Measurements from ENCODE around the gene NOTCH3.

The NOTCH3 gene

DNA sequence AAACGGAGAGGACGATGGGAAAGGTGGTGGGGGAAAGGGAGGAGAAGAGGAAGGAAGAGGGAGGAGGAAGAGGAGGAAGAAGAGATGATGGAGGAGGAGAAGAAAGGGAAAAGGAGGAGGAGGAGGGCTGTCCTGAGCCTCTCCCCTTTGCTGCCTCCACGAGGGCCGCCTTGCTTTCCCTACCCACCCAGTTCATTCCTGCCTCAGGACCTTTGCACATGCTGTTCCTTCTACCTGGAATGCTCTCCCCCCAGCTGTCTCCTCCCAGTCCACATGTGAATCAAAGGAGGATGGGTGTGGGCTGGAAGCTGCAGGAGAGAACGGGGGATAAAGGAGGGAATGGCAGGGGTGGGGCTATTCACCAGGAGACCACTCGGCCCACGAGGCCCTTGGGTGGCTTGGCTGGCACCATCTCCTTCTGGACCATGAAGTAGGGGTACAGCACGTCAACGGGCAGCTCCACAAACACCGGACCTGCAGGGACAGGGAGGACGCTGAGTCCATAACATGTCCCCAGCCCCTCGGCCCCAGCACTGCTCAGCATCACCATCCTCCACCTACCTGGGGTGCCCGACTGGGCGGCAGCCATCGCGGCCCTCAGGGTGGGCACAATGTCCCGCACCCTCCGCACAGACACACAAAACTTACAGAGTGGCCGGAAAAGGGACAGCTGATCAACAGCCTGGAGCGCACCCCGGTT lies 78.3 kb downstream of the NOTCH3 start:
- DNase-seq, result no peak

DNA sequence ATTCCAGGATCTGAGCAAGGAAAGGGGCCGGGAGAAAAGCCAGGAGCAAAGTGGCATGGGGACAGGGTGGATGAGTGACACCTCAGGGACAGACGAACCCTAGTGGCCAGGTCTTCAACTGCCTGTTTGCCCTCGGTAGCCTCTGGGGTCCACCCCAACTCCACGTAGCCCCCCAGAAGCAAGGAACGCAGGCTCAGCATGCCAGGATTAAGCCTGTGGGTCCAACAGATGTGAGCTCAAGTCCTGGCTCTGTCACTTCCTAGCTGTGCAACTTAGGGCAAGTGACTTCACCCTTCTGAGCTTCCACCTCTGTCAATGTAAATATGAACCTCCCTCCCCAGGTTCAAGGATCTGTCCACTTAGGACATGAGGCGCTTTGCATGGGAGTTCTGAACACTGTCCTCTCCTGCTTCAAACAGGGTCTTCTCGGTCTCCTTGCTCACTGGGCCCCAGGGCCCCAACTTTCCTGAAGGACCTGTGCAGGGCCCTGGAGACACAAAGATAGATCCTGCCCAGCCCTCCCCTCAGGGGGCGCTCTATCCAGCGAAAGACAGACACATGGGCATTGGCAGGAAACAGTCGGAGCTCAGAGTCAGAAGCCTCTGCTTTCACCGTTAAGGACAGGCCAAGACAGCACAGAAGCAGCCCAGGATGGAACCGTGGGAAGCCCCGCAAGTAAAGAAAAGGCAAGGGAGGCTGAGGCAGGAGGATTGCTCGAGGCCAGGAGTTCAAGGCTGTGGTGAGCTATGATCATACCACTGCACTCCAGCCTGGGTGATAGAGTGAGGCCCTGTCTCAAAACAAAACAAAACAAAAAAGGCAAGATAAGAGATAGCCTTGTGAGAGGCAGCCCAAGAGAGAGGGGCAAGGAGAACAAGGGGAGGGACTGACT lies 80.4 kb downstream of the NOTCH3 start:
- DNase-seq, result no peak

DNA sequence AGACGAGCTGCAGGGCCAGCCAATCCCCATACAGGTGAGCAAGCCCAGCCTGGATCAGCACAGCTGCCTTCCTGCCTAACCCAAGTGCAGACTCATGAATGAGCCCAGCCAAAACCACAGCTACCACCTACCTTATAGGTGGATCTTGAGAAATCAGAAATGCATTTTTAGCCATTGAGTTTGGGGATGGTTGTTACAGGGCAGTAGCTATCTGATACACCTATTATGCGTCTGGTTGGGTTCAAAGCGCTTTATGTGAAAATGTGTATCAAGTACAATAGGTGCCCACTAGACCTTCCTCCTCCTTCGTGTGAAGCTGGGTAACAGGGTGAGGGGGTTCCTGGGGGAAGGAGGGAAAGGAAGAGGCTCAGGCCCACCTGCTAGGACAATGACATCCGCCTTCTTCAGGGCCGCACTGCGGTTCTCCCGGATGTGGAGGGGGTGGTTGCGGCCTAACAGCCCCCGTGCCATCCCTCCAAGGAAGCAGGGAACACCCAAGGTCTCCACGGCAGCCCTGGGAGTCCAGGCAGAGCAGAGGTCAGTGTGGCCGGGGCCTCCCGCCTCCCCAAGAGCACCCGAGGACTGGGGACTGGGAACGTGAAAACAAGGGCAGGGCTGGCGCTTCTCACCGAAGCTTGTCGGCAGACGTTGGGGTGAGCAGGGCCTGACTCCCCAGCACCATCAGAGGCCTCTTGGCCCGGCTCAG lies 81.9 kb downstream of the NOTCH3 start:
- no peak for DNase-seq

DNA sequence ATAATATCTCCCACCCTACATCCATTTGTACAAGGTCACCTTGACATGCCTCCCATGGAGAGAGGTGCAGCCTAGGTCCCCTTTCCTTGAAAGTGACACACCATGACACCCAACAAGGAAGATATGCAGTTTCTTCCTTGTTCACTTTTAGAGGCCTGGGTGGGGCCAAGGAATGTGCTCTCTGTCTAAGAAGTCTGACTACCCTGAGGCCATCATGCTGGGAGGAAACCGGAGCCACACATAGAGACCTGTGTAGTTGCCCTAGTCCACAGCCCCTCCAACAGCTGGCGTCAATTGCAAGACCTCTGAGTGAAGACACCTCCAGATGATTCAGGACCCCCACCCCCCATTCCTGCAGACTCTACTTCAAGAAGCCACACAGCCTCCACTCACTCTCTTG lies 82.5 kb downstream of the NOTCH3 start:
- DNase-seq, result no peak

DNA sequence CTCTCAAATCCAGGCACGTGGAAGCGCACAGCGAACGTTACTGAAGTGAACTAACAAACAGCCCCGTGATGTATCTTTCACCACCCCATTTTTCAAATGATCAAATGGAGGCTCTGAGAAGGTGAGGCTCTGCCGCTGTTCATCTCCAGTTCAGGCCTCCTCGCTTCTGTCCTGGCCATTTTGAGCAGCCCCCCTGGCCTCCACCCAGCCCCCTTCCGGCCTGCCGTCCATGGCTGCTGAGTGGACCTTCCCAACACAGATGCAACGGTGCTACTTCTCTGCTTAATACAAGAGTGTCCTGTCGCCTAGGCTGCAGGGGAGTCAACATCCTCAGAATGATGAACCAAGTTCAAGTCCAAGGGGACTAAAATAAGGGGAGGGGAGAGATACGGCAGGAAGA lies 83.9 kb downstream of the NOTCH3 start:
- DNase-seq, result no peak

DNA sequence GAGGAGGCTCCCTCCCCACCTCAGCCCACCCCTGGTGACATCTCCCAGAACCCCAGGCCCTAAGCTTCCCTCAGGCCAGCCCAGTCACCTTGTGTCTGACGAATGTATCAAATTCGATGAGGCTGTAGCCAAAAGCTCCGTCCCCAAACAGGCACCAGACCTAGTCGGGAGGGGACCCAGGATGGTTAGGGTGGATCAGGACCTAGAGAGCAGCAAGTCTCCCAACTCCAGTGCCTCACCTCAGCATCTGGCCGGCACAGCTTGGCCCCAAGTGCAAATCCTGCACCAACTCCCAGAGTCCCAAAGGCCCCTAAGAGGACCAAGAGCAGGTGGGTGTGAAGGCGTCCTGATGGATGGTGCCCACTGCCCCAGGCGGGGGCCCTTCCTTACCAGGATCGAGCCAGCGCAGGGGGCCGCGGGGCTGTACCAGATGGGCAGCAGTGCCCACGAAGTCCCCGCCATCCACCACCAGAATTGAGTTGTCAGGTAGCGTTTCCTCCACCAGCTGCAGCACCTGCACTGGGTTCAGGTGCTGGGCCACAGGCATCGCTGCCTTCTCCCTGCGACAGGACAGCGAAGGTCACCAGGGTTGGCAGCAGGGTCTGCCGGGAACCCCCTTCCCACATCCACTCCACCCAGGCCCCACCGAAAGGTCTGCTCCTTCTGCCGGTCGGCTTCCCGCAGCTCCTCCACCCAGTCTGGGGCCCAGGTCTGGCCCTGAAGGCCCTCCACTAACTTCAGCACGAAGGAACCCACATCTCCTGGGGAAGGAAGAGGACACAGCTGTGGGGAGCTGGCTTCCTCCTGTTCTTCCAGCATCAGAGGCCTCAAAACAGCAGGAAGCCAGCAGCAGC lies 84.8 kb downstream of the NOTCH3 start:
- no peak for DNase-seq

DNA sequence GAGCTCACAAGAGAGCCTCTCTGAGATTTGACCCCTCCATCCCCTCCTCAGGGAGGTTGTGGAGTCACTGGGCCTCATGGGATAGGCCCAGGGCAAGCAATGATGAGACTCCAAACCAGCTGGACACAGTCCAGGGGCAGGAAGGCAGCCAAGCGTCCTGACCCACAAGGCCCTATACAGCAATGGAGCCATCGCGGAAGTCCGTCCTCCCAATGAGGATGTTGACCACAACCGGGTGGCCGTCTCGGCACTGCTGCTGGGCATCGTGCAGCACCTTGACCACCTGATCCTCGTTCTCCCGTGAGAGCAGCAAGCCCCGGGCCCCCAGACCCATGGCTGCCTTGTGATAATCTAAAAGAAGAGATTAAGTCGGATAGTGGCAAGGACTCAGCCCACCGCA lies 85.7 kb downstream of the NOTCH3 start:
- DNase-seq, result no peak

DNA sequence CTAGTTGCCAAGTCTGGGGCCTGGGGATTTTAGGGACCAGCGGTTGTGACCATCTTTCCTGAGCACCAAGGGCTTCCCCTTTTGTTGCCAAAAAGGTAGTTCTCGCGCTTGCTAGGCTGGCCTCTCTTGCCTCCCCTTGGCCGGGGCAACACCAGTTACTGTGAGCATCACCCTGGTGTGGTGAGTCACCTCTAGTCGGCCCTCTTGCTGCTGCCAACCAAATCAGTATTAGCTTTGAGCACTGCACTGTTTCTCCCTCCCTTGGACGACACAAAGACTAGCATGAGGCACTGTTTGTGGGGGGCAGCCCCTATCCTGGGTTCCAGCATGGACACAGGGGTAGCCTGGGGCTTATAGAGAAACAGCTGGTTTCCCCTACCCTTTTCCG lies 86.6 kb downstream of the NOTCH3 start:
- DNase-seq, result no peak

DNA sequence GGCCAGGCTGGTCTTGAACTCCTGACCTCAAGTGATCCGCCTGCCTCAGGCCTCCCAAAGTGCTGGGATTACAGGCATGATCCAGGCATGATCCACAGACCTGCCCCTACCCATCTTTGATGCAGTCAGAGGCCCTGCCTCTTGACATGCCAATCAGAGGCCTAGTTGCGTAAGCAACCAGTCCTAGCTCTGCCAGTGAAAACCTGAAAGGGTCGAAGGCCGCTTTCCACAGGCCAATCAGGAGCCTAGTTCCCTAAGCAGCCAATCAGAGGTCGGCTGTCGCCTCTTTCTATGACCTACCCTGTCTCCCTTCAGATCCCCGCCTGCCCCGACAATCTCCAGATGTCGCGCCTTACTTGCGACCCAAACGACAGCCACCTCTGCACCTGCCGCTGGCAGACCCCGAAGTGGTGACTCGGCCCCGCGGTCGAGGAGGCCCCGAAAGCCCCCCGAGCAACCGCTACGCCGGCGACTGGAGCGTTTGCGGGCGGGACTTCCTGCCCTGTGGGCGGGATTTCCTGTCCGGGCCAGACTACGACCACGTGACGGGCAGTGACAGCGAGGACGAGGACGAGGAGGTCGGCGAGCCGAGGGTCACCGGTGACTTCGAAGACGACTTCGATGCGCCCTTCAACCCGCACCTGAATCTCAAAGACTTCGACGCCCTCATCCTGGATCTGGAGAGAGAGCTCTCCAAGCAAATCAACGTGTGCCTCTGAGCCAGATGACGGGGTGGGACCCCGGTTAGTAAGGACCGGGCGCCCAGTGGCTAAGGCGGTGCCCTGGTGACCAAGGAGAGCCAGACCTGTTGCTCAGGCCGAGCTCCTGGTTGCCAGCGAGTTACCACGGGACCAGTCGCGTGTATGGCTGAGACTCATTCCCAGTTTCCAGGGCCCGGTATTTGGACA lies 87.3 kb downstream of the NOTCH3 start:
- no peak for DNase-seq

DNA sequence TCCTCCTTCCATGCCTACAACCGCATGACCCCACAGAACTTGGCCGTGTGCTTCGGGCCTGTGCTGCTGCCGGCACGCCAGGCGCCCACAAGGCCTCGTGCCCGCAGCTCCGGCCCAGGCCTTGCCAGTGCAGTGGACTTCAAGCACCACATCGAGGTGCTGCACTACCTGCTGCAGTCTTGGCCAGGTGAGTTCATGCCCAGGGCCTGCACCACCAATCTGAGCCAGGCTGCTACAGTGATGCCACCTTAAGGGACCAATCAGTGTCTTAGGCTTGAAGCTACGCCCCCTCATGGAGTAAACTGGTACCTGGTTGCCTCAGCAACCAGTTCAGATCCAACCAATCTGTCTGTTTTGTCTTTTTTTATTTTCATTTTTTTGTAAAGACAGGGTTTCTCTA lies 88.4 kb downstream of the NOTCH3 start:
- no peak for DNase-seq

DNA sequence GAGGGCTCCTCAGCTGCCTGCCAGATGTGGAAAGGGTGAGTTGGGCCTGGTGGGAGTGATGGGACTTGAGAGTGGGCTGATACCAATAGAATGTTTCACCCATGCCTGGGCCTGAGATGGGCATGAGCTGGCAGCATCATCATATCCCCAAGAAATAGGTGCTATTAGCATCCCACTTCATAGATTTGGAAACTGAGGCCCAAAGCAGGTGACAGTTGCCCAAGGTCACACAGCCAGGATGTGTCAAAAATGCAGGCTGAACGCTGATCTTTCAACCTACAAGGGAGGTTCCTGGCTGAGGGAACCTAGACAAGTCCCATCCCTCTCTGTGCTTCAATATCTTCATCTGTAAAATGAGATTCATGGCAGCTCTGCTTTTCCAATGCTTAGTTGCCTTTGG lies 89.0 kb downstream of the NOTCH3 start:
- DNase-seq, result no peak

DNA sequence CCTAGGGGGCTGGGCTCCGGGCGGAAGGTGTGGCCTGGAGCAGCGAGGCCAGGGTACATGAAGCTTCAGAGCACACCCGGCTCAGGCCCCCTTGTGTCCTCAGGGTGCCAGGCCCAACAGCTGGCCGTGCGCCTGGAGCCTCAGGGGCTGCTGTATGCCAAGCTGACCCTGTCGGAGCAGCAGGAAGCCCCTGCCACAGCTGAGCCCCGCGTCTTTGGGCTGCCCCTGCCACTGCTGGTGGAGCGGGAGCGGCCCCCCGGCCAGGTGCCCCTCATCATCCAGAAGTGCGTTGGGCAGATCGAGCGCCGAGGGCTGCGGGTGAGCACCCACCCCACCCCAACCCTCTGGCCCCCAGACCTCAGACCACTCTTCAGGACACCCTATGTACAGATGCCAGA lies 90.4 kb downstream of the NOTCH3 start:
- DNase-seq, result no peak

DNA sequence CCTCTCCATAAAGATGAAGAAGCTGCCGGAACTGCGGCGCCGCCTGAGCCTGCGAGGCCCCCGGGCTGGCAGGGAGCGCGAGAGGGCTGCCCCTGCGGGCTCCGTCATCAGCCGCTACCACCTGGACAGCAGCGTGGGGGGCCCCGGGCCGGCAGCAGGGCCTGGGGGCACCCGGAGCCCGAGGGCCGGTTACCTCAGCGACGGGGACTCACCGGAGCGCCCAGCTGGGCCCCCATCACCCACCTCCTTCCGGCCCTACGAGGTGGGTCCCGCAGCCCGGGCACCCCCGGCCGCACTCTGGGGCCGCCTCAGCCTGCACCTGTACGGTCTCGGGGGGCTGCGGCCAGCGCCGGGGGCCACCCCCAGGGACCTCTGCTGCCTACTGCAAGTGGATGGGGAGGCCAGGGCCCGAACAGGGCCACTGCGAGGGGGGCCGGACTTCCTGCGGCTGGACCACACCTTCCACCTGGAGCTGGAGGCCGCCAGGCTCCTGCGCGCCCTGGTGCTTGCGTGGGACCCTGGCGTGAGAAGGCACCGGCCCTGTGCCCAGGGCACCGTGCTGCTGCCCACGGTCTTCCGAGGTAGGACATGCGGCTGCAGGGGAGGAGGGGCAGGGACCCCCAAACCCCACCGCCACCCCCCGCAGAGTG lies 90.9 kb downstream of the NOTCH3 start:
- no peak for DNase-seq

All from effector CD4-positive, alpha-beta T cell (primary cell).